HS-27A (cell line): ENCODE measurements around the gene SLCO2B1.
"Not testable (repeated sequence)": the region's sequence is repeated elsewhere in the genome, so short reads cannot be mapped to it uniquely, and the experiment has no call there.

Source experiments
- DNase-seq: peaks from one replicate; pipeline ENCODE4 v3.0.0-alpha.2; 2012; ENCODE audit warnings: low read depth, missing footprints

Gene SLCO2B1, protein sequence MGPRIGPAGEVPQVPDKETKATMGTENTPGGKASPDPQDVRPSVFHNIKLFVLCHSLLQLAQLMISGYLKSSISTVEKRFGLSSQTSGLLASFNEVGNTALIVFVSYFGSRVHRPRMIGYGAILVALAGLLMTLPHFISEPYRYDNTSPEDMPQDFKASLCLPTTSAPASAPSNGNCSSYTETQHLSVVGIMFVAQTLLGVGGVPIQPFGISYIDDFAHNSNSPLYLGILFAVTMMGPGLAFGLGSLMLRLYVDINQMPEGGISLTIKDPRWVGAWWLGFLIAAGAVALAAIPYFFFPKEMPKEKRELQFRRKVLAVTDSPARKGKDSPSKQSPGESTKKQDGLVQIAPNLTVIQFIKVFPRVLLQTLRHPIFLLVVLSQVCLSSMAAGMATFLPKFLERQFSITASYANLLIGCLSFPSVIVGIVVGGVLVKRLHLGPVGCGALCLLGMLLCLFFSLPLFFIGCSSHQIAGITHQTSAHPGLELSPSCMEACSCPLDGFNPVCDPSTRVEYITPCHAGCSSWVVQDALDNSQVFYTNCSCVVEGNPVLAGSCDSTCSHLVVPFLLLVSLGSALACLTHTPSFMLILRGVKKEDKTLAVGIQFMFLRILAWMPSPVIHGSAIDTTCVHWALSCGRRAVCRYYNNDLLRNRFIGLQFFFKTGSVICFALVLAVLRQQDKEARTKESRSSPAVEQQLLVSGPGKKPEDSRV

DNA sequence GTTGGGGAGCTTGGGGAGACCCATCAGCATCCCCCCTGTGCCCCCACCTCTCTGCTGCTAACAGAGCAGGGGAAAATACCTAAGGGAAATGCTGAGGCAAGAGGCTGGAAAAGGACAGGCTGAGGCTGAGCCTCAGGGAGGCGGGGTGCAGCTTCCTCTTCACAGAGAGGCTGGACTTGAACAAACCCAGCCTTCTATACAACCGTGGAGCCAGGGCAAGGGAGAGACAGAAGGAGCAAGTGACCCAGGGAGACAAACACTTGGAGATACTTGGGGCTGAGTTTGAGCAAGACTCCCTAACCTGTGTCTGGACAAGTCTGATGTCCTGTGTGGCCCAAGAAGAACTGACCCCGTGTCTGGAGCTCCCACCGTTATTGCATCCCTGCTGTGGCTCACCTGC lies at the start of gene SLCO2B1:
SLCO2B1 (plus strand) TSS at position 229 of the 400 bp plus-strand sequence. CDS start 275 bp downstream, outside the sequence.
- DNase-seq, result no peak

DNA sequence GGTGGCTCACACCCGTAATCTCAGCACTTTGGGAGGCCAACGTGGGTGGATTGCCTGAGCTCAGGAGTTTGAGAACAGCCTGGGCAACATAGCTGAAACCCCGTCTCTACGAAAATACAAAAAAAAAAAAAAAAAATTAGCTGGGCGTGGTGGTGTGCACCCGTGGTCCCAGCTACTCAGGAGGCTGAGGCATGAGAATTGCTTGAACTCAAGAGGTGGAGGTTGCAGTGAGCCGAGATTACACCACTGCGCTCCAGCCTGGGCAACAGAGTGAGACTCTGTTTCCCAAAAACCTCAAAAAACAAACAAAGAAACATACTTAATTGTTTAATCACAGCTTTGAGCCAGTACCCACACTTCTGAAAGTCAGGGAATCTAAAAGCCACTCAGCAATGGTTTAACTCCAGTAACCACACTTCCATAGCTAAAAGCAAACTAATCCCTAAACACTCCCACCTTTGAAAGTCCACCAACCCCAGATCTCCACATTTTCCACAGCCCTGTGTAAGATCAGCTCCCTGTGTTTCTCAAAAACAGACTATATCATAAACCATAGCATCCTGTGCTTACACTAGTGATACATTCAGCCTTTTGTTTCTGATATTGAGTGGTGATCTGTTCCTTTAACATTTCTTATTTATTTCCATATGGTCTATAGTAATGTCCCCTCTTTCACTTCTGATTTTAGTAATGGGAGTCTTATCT lies 49.3 kb upstream of the SLCO2B1 start:
- DNase-seq, result no peak

DNA sequence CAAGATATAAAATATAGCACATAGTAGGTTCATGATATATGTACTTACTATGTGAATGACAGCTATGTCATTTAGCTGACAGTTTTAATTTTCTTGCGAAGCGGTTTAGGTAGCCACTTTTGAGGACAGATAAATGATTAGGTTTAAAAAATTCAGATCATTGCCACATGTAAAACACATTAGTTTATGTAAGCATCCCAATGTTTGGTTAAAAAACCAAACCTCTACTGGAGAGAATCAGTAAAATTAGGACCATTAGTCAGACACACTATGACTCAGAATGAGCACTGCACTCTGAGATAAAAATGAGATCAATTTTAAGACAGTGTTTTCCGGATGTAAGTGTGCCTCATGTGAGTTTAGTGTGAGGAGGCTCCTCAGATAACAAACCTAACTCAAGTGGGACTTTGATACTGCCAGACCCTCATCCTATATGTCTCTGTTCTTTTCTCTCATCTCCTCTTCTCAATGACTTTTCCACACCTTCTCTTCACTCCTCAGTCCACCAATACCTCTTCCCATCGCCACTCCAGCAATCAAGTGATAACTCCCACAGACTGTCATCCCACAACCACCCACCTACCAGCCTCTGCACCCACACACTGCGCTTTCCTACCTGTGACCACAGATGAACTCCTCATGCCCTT lies 47.4 kb upstream of the SLCO2B1 start:
- peak; percentile 29 for DNase-seq

DNA sequence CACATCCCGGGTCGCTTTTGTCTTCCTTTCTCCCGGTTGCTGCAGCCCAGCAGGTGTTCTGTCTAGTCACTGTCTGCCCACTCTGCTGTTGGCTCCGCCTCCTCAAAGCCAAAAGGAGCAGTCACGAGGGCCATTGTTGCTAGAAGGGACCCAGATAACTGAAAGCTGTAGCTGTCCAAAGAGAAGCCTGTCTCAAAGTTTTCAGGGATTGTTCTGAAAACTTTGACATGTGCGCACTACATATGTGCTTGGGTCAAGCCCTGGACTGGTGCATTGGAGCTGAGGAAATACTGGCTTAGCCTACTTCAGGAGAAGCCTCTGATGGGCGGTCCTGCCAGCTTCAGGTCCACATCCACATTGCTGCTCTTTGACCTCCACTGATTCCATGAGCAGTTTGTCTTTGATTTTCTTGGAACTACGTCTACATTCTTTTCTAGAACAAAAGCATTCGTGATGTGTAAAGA lies 45.4 kb upstream of the SLCO2B1 start:
- DNase-seq, result no peak

DNA sequence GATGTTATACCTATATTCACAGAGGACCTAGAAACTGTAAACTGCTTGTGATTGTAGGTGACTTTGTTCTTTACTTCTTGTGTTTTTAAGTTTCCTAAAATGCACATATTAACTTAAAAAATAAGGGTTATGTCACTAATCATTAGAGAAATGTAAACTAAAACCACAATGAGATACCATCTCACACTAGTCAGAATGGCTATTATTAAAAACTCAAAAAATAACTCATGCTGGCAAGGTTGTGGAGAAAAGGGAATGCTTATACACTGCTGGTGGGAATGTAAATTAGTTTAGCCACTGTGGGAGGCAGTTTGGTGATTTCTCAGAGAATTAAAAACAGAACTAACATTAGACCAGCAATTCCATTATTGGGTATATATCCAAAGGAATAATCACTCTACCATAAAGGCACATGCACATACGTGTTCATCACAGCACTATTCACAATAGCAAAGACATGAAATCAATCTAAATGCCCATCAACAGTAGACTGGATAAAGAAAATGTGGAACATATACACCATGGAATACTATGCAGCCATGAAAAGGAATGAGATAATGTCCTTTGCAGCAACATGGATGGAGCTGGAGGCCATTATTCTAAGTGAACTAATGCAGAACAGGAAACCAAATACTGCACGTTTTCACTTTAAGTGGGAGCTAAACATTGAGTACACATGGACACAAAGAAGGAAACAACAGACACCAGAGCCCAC lies 44.8 kb upstream of the SLCO2B1 start:
- DNase-seq, result not testable (repeated sequence)

DNA sequence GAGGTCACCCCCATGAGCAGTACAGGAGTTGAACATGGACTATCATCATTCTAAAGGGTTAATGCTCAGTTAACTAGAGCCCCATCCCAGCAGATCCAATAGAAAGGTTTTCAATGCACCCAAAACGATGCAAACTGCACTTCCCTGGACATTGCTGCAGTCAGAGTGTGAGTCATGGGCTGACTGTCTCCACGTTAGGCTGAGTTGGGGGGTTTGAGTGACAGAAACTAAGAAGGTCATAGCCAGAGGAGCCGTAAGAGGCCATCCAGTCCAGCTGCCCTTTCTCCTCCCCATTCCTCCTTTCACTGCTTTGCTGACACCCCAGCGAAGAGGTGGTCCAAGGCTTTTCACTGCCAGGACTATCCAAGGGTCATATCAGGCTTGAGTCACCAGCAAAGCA lies 43.7 kb upstream of the SLCO2B1 start:
- no peak for DNase-seq

DNA sequence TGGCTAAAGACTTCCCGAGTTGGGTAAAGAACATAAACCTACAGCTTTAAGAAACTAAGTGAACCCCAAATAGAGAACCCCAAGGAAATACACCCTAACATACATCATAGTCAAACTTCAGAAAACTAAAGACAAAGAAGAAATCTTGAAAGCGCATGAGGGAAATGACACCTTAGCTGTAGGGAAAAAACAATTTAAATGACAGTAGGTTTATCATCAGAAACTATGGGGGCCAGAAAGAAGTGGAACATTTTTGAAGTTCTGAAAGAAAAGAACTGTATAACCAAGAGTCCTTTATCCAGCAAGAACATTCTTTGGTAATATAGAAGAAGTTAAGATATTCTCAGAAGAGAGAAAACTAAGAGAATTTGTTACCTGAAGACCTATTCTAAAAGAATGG lies 38.7 kb upstream of the SLCO2B1 start:
- no peak for DNase-seq

DNA sequence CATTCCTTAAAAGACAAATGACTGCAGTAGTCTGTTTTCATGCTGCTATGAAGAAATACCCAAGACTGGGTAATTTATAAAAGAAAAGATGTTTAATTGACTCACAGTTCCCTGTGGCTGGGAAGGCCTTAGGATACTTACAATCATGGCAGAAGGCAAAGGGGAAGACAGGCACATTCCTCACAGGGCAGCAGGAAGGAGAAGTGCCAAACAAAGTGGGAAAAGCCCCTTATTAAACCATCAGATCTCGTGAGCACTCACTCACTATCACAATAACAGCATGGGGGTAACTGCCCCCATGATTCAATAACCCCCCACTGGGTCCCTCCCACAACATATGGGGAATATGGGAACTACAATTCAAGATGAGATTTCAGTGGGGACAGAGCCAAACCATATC lies 37.9 kb upstream of the SLCO2B1 start:
- no peak for DNase-seq

DNA sequence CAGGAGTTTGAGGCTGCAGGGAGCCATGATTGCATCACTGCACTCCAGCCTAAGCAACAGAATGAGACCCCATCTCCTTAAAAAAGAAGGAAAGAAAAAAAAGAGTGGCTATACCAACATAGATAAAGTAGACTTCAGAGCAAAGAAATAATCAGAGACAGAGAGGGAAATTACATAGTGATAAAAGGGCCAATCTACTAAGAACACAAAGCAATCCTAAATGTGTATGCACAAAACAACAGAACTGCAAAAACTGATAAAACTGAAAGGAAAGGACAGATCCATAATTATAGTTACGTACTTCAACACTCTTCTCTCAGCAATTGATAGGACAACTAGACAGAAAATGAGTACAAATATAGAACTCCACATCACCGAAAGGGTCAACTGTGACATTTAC lies 36.4 kb upstream of the SLCO2B1 start:
- DNase-seq, result no peak

DNA sequence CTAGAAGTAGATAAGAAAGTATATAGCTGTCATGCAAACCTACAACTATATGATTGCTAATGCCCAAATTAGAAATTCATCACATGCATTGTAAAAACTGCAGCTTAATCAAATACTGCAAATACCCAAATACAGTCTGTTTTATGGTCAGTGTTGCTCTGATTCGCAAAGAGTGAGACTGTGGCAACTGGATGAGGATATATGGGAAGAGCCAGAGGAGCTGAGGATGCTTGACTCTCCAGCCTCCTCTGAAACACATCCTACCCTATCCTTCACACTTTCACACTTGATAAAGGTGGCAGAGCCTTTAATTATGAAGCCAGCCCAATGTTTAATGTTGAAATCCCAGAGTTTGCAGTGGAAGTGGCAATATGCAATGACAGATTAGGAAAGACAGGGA lies 32.3 kb upstream of the SLCO2B1 start:
- DNase-seq, result no peak

DNA sequence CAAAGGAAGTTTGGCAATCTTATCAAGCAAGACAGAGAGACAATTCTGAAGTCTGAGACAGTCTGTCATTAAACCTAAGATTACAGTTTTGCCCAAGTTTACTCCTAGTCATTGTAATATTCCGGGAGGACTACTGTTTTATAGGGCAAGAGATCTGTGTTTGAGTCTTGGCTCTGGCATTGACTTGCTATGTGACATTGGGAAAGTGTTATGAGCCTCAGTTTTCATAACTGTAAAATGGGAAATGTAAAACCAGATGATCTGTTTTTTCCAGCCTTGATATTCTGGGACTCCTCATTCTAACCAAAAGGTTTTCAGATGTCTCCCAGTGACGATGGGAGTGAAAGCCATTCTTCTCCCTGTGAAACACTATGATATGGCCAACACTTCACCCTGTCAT lies 24.3 kb upstream of the SLCO2B1 start:
- DNase-seq, result no peak

DNA sequence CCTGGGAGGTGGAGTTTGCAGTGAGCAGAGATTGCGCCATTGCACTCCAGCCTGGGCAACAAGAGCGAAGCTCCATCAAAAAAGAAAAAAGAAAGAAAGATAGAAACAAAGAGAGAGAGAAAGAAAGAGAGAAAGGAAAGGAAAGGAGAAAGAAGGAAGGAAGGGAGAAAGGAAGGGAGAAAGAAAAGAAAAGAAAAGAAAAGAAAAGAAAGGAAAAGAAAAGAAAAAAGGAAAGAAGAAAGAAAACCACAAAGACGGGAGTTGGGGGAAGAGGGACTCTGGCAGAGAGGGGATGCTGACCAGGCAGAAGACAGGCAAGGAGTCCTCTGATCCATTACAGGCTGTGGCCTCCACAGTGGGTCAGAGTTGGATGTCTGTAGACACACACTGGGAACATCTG lies 18.8 kb upstream of the SLCO2B1 start:
- no peak for DNase-seq

DNA sequence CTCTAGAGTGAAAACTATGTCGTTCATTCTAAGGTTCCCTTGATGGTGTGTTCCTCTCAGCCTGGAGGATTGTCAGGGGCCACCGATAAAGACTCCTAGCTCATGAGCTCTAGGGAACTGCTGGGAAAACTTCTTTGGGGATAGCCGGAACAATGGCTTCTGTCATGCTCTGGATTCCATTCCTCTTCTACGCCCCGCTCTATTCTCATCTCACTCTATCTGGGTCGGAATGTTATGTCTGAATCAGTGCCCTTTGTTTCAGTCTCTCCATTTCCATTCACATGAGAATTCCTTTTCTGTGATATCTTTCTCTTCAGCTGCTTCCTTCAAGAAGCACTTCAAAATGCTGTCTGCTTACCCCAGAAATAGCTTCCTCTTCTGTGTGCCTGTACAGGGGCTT lies 16.9 kb upstream of the SLCO2B1 start:
- DNase-seq, result no peak

DNA sequence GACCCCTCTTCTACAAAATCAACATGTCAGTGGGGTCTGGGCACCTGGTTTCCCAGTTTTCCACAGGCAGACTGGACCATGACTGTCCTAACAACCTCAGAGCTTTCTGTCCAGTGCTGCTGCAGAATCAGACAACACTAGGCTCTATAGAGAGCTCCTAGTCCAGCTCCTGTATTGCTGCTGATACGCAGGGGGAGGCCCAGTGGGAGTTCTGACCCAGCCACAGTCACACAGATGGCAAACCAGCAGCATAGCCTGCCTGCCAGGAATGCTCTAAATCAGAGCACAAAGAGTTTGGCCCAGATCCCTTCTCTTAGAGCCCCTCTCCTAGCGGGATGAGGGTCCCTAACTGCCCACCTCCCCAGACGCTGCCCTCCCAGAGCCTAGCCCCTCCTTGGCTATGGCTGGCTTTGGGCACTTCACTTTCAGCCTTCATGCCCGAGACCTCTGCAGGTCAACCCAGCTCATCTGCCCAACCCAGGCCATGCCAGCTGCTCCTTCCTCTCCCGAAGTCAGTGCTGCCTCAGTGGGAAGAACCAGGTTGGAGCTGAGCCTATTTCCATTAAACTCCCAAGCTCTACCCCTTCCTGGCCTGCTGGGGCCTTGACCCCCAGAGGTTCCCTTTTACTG lies 15.8 kb upstream of the SLCO2B1 start:
- no peak for DNase-seq

DNA sequence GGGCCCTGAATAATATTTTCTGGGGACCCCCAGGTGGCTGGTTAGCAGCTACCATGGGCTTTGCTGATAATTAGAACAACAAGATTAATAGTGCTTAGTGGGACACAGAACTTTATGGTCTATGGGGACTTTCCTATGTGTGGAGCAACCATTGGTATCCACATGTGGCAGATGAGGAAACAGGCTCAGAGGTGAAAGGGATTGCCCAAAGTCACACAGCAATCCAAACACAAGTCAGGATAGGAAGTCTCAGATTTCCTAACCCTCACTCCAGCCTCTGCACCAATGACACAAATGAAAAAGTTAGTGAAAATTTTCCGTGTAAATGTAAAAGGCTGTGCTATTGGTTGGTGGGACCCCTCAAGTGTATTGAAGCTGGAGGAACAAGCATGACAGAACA lies 15.3 kb upstream of the SLCO2B1 start:
- DNase-seq, result no peak

DNA sequence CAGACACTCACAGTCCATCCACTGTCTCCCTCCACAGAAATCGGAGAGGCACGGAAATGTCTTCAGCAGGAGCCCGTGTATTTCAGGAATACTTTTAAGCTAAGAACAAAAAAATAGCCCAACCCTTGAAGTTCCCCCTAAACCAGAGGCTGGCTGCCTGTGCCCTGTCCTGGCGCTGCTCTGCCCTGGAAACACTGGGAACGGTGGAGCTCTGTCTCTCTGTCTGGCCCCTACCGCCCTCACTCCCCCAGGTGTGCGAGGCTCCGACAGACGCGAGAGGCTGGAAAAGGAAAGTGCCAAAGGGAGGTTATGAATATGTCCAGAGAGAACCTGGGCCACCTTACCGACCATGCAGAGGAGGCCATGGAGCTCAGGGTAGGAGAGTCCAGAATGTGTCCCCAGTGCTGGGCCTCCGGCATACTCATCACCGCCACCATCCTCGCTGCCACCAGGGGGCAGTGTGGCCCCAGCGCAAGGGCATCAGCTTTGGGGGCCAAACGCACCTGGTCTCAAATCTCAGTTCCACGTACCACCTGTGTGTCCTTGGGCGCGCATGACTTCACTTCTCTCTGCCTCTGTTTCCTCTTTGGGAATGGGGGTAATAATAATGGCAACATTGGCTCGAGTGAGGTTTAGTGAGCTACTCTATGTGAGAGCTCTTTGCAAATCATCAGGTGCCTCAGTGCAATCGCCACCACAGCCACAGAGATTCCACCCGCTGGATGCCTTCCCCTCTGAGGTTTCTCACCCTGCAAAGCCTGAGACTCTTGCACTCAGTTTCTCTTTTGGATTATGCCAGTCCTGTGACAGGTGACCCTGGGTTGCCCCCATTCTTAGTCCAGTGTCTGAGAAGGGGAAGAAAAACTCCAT lies 10.4 kb upstream of the SLCO2B1 start:
- no peak for DNase-seq

DNA sequence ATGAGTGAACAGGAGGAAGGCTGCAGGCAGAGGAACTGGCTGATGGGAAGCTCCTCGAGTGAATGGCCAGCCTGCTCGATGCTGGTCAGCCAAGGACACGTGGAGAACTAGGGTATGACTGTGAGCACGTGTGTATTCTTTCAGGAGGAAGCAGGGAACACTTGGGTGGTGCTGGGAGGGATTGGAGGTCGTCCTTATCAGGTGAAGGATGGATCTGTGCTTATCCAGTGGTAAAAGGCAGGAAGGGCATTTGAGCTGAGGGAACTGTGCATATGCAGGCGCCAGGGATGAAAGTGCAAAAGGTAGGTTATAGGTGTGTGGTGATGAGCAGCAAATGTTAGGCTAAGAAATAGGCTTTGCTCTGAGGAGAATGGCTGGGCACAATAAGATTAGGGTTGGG lies 9.7 kb upstream of the SLCO2B1 start:
- no peak for DNase-seq

DNA sequence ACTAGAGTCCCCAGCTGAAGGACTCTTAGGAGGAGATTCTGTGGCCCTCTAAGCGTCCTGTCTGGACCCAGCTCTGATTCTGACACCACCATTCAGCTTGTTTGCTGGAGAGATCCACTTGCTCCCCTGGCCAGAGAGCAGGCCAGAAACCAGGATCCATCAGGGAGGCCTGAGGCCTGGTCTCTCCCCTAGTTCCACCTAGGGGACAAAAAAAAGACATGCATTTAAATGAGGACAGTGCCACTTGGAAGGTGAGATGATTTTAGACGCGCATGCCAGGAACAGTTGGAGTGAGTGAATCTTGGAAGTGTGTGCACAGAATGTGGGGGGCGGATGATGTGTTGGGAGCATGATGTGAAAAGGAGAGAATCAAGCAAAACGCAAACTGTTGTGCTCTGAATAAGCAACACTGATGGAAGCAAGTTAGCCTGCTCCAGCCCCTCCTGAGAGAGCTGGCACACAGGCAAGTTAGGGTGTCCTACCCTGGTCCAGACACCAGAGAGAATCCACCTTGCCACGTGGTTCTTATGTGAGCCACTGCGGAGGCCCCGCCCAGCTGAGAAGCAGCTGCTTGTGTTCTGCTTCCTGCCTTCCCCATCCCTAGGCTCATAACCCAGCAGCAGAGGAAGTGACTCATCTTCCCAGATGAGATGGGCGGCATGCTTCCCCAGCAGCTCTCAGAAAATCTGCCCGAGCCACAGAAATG lies 8.0 kb upstream of the SLCO2B1 start:
- DNase-seq, result peak; percentile 77

DNA sequence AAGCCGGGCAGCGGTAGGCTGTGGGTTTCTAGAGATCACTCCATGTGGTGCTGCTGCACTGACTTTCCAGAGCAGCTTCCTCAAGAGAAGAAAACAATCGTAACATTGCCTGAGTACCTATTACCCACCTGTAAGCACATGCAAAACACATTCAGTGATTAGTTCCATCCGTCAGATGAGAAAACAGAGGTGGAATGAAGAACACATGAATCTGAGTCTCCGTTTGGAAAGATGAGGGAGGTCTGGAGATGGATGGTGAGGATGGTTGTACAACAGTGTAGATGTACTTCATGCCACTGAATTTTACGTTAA lies 7.5 kb upstream of the SLCO2B1 start:
- DNase-seq, result no peak

DNA sequence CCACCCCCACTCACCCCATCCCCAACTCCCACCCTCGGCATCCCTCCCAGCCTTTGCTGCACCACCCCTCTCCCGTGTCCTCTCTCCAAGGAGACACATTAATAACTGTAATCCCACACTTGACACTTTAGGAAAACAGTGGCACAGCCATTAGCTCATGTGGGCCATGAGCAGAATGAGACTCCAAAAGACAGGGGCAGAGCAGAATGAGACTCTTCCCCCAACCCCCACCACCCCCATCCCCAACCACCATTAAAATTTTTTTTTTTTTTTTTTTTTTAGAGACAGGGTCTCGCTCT lies 6.2 kb upstream of the SLCO2B1 start:
- no peak for DNase-seq
